ENCODE results near the gene ARHGAP15. TPM values are rescaled to one million over a fixed set of nuclear protein-coding genes. Genes with fewer than 3 reads are reported as not detected.

The ARHGAP15 gene
- total RNA-seq, 1 experiment from 2014 or later: not detected

DNA sequence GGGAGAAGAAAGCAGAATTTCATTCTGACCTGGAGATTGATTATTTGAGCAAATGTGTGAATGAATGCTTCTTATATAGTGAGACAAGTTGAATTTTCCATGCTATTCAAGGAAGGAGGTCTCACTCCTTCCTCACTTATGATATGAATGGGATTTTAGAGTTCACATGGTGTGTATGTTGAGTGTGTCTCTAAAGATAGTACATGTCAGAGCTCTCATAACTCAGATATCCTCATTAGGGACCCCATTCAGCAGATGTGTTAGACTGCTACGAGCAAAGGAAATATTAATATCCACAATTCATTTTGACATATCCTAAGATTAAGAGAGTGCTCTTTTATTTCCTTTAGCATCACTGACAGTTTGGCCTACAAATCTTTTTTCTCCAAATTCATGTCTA is 368.5 kb downstream of the ARHGAP15 start:
- no TSS peak for BruUV-seq (replicated peaks)
- DNase-seq: no peak
- TF ChIP-seq CTCF (conservative IDR thresholded peaks at IDR 0.05) (no peak), EZH2 (IDR thresholded peaks at IDR 0.05; ENCODE audit: low read depth) (no peak)
- peaks cover 5% of the 10 kb centered on the region; the same call in 1 of the 2 replicates for H3K9me2 ChIP-seq (ENCODE audit: insufficient read depth)
- no peaks in the 10 kb centered on the region for H3K79me2 ChIP-seq (ENCODE audit: low read depth)
- no peak overlapping the region for H3K27ac ChIP-seq
- H3K27me3 ChIP-seq (ENCODE audit: insufficient read depth, low read depth): no peaks in the 10 kb centered on the region
- 0 out of 2 replicates have a peak, but pooled peaks cover 5% of the 10 kb centered on the region for H3K9me3 ChIP-seq (ENCODE audit: insufficient read depth, low read depth)
- H3K36me3 ChIP-seq (ENCODE audit: low read depth): no peaks in the 10 kb centered on the region
- H3K4me1 ChIP-seq (replicated peaks; ENCODE audit: insufficient read depth): no peaks in the 10 kb centered on the region
- 0 out of 2 replicates have a peak overlapping the region, but pooled peaks have one; percentile 42 for H2AFZ ChIP-seq
- intact Hi-C loops (cut with micrococcal nuclease; ENCODE audit: unreplicated experiment): no loop called here
- H3F3A ChIP-seq (ENCODE audit: insufficient read depth, low read depth): no peaks in the 10 kb centered on the region
- H3K4me2 ChIP-seq: no peak overlapping the region
- H4K20me1 ChIP-seq (ENCODE audit: insufficient read depth): no peaks in the 10 kb centered on the region
- CTCF ChIA-PET: no interaction called here
- no peak overlapping the region for H3K4me3 ChIP-seq
- POLR2A ChIA-PET (ENCODE audit: unreplicated experiment): no interaction called here

- BruUV-seq (replicated peaks): no TSS peak
- ChIA-PET POLR2A (ENCODE audit: unreplicated experiment) (no interaction called here), CTCF (no interaction called here)
- H3K9me3 ChIP-seq (ENCODE audit: insufficient read depth, low read depth): 0 out of 2 replicates have a peak, but pooled peaks cover 5% of the 10 kb centered on the region
- intact Hi-C loops (cut with micrococcal nuclease; ENCODE audit: unreplicated experiment): no loop called here
- no peak overlapping the region for H3K4me3 ChIP-seq
- H3F3A ChIP-seq (ENCODE audit: insufficient read depth, low read depth): no peaks in the 10 kb centered on the region
- no peaks in the 10 kb centered on the region for H3K79me2 ChIP-seq (ENCODE audit: low read depth)
- no peak overlapping the region for H2AFZ ChIP-seq
- DNase-seq: no peak
- H3K36me3 ChIP-seq (ENCODE audit: low read depth): no peaks in the 10 kb centered on the region
- TF ChIP-seq EZH2 (IDR thresholded peaks at IDR 0.05; ENCODE audit: low read depth) (no peak), CTCF (conservative IDR thresholded peaks at IDR 0.05) (no peak)
- H3K4me2 ChIP-seq: no peak overlapping the region
- no peaks in the 10 kb centered on the region for H3K4me1 ChIP-seq (replicated peaks; ENCODE audit: insufficient read depth)
- no peak overlapping the region for H3K27ac ChIP-seq
- H3K27me3 ChIP-seq (ENCODE audit: insufficient read depth, low read depth): no peaks in the 10 kb centered on the region
- no peaks in the 10 kb centered on the region for H4K20me1 ChIP-seq (ENCODE audit: insufficient read depth)
- H3K9me2 ChIP-seq (ENCODE audit: insufficient read depth): peaks cover 5% of the 10 kb centered on the region; the same call in 1 of the 2 replicates
Measured at GRCh38 chr2:143498496-143498895, 369.3 kb downstream of the ARHGAP15 start.

GRCh38 chr2:143499061-143499460 is 369.8 kb downstream of the ARHGAP15 start:
- TF ChIP-seq EZH2 (IDR thresholded peaks at IDR 0.05; ENCODE audit: low read depth) (no peak), CTCF (conservative IDR thresholded peaks at IDR 0.05) (no peak)
- no peak for DNase-seq
- no peak overlapping the region for H3K27ac ChIP-seq
- H2AFZ ChIP-seq: 0 out of 2 replicates have a peak overlapping the region, but pooled peaks have one; percentile 20
- no peaks in the 10 kb centered on the region for H3K4me1 ChIP-seq (replicated peaks; ENCODE audit: insufficient read depth)
- intact Hi-C loops (cut with micrococcal nuclease; ENCODE audit: unreplicated experiment): no loop called here
- H3K9me2 ChIP-seq (ENCODE audit: insufficient read depth): peaks cover 5% of the 10 kb centered on the region; the same call in 1 of the 2 replicates
- H4K20me1 ChIP-seq (ENCODE audit: insufficient read depth): no peaks in the 10 kb centered on the region
- H3K4me3 ChIP-seq: no peak overlapping the region
- 0 out of 2 replicates have a peak, but pooled peaks cover 5% of the 10 kb centered on the region for H3K9me3 ChIP-seq (ENCODE audit: insufficient read depth, low read depth)
- no peak overlapping the region for H3K4me2 ChIP-seq
- no peaks in the 10 kb centered on the region for H3K36me3 ChIP-seq (ENCODE audit: low read depth)
- no TSS peak for BruUV-seq (replicated peaks)
- no peaks in the 10 kb centered on the region for H3F3A ChIP-seq (ENCODE audit: insufficient read depth, low read depth)
- ChIA-PET POLR2A (ENCODE audit: unreplicated experiment) (no interaction called here), CTCF (no interaction called here)
- H3K27me3 ChIP-seq (ENCODE audit: insufficient read depth, low read depth): no peaks in the 10 kb centered on the region
- H3K79me2 ChIP-seq (ENCODE audit: low read depth): no peaks in the 10 kb centered on the region
